Smooth muscle cell (in vitro differentiated cells): ENCODE data around the gene DIDO1. TPM values are rescaled to one million over a fixed set of nuclear protein-coding genes. Genes with fewer than 3 reads are reported as not detected.

Source experiments
- DNase-seq: peaks from one replicate; lab custom pipeline; 2025; ENCODE audit not compliant: unreplicated experiment; lab: John Stamatoyannopoulos, UW
- H2AFZ ChIP-seq: fragments of 200-600 bp; sonication (generic); 2 replicates; pipeline ENCODE4 v1.6.0; 2016; ENCODE audit warnings: antibody characterized with exemption, low read depth, mild to moderate bottlenecking
- H3F3A ChIP-seq: fragments of 200-600 bp; sonication (generic); 2 replicates; pipeline ENCODE4 v1.6.0; 2017; ENCODE audit warnings: antibody characterized with exemption, low read depth
- H3K27ac ChIP-seq: fragments of 200-600 bp; sonication (generic); 2 replicates; pipeline ENCODE4 v1.5.1; 2016; ENCODE audit warnings: low read depth, mild to moderate bottlenecking
- H3K27me3 ChIP-seq: fragments of 200-600 bp; sonication (generic); 2 replicates; pipeline ENCODE4 v1.6.1; 2016; ENCODE audit warnings: low read depth, mild to moderate bottlenecking
- H3K36me3 ChIP-seq: fragments of 200-600 bp; sonication (generic); 2 replicates; pipeline ENCODE4 v1.5.1; 2016; ENCODE audit warnings: low read depth
- H3K4me1 ChIP-seq: fragments of 200-600 bp; sonication (generic); 2 replicates; pipeline ENCODE4 v1.5.1; 2016; ENCODE audit warnings: low read depth
- H3K4me2 ChIP-seq: fragments of 200-600 bp; sonication (generic); 2 replicates; pipeline ENCODE4 v1.6.0; 2016; ENCODE audit warnings: mild to moderate bottlenecking
- H3K4me3 ChIP-seq: fragments of 200-600 bp; sonication (generic); 2 replicates; pipeline ENCODE4 v1.5.1; 2016; ENCODE audit warnings: mild to moderate bottlenecking
- H3K79me2 ChIP-seq: fragments of 200-600 bp; sonication (generic); 2 replicates; pipeline ENCODE4 v1.6.0; 2016; ENCODE audit warnings: low read depth, mild to moderate bottlenecking
- H3K9ac ChIP-seq: fragments of 200-600 bp; sonication (generic); 2 replicates; pipeline ENCODE4 v1.6.0; 2016; ENCODE audit warnings: low read depth
- H3K9me3 ChIP-seq: fragments of 200-600 bp; sonication (generic); replicated peaks from 2 replicates; pipeline ENCODE4 v1.5.1; 2016; ENCODE audit warnings: low read depth
- H4K20me1 ChIP-seq: fragments of 200-600 bp; sonication (generic); 2 replicates; pipeline ENCODE4 v1.6.0; 2016; ENCODE audit warnings: low read depth
- WGBS: methylation state at CpG from one replicate; pipeline ENCODE4 v1.1.7; 2016; ENCODE audit warnings: low lambda C conversion rate; 5-methylcytosine and 5-hydroxymethylcytosine counted together
- polyA plus RNA-seq: library from polyadenylated mRNA; unstranded; fragments of >200 nt; fragmentation: Nextera tagmentation; extraction: Ambion mirVana; gene quantifications from 2 replicates; pipeline ENCODE4 v1.2.1, GENCODE V29; 2016
- total RNA-seq: library from RNA; depleted of rRNA; stranded (reverse); fragments of >200 nt; gene quantifications from 2 replicates; pipeline ENCODE4 v1.2.3, GENCODE V29; 2014
- TF ChIP-seq, protein P1 (sequence below): fragments of 200-600 bp; sonication (generic); IDR thresholded peaks from 2 replicates; pipeline ENCODE4 v1.5.1; 2017; ENCODE audit warnings: borderline replicate concordance, mild to moderate bottlenecking, antibody characterized with exemption; ENCODE audit not compliant: insufficient read depth, poor library complexity, severe bottlenecking

The DIDO1 gene
- total and polyA plus RNA-seq, 2 experiments from 2014 or later: 16.0 to 25.8 TPM

DNA sequence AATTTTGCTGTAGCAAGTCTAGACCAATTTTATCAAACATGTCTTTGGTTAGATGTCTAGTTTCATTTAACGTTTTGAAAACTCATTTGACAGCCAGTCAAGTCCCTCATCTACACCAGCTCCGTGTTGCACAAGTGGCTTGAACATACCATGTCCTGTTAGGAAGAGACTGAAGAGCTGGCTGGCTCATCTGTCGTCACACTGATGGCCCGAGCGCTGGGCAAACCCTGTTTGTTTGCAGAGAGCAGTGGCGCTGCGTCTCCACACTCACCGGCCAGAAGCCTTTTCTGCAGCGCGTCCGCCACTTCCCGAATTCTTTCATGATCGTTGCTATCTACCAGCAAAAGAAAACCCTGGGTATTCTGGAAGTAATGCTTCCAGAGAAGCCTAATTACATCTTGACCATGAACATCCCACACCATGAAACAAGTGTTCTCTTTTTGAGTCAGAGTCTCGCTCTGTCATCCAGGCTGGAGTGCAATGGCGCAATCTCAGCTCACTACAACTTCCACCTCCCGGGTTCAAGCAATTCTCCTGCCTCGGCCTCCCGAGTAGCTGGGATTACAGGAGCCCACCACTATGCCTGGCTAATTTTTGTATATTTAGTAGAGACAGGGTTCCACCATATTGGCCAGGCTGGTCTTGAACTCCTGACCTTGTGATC, 54.0 kb downstream of the DIDO1 start:
- peaks cover 8% of the 10 kb centered on the region for H3K4me1 ChIP-seq
- H3K9ac ChIP-seq: no peak overlapping the region
- H3K36me3 ChIP-seq: no peaks in the 10 kb centered on the region
- peaks cover 16% of the 10 kb centered on the region for H3F3A ChIP-seq
- WGBS: 87% methylated on average over 18 of the region's 18 CpGs
- H3K4me2 ChIP-seq: no peak overlapping the region
- no peak for DNase-seq
- no peaks in the 10 kb centered on the region for H3K79me2 ChIP-seq
- H3K27ac ChIP-seq: no peak overlapping the region
- no peaks in the 10 kb centered on the region for H4K20me1 ChIP-seq
- H2AFZ ChIP-seq: no peak overlapping the region
- H3K9me3 ChIP-seq: no peaks in the 10 kb centered on the region
- no peaks in the 10 kb centered on the region for H3K27me3 ChIP-seq
- no peak overlapping the region for H3K4me3 ChIP-seq
- TF ChIP-seq, protein P1, sequence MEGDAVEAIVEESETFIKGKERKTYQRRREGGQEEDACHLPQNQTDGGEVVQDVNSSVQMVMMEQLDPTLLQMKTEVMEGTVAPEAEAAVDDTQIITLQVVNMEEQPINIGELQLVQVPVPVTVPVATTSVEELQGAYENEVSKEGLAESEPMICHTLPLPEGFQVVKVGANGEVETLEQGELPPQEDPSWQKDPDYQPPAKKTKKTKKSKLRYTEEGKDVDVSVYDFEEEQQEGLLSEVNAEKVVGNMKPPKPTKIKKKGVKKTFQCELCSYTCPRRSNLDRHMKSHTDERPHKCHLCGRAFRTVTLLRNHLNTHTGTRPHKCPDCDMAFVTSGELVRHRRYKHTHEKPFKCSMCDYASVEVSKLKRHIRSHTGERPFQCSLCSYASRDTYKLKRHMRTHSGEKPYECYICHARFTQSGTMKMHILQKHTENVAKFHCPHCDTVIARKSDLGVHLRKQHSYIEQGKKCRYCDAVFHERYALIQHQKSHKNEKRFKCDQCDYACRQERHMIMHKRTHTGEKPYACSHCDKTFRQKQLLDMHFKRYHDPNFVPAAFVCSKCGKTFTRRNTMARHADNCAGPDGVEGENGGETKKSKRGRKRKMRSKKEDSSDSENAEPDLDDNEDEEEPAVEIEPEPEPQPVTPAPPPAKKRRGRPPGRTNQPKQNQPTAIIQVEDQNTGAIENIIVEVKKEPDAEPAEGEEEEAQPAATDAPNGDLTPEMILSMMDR: no peak

GRCh38 chr20:62864207-62864606, 62.1 kb downstream of the DIDO1 start:
- H3K9ac ChIP-seq: no peak overlapping the region
- no peak overlapping the region for H3K4me2 ChIP-seq
- no peaks in the 10 kb centered on the region for H3K9me3 ChIP-seq
- no peaks in the 10 kb centered on the region for H3K36me3 ChIP-seq
- no peaks in the 10 kb centered on the region for H3K27me3 ChIP-seq
- H3K4me1 ChIP-seq: peaks cover 15% of the 10 kb centered on the region
- H4K20me1 ChIP-seq: peaks cover 9% of the 10 kb centered on the region
- DNase-seq: no peak
- no peaks in the 10 kb centered on the region for H3F3A ChIP-seq
- no peak overlapping the region for H2AFZ ChIP-seq
- H3K4me3 ChIP-seq: no peak overlapping the region
- TF ChIP-seq, protein P1: no peak
- no peak overlapping the region for H3K27ac ChIP-seq
- WGBS: 97% methylated on average over 7 of the region's 7 CpGs
- peaks cover 9% of the 10 kb centered on the region for H3K79me2 ChIP-seq

- TF ChIP-seq, protein P1: no peak
- Histone ChIP-seq H3K36me3 (no peaks in the 10 kb centered on the region), H3K9ac (peak within 1 kb of the TSS; percentile 53), H3K27ac (peak within 1 kb of the TSS; percentile 94), H3K9me3 (no peaks in the 10 kb centered on the region), H2AFZ (no peak within 1 kb of the TSS), H3K4me2 (peak within 1 kb of the TSS; percentile 80), H3K27me3 (no peaks in the 10 kb centered on the region), H3K4me3 (peak within 1 kb of the TSS; percentile 46), H3F3A (no peaks in the 10 kb centered on the region), H3K4me1 (peaks cover 15% of the 10 kb centered on the region), H4K20me1 (peaks cover 23% of the 10 kb centered on the region), H3K79me2 (peaks cover 18% of the 10 kb centered on the region)
- DNase-seq: peak; percentile 94
- 15% methylated on average over 38 of the region's 70 CpGs for WGBS
Observed at GRCh38 chr20:62861726-62862336, 64.5 kb downstream of the DIDO1 start, which contains the start of gene TCFL5. TSS of gene TCFL5 (minus strand) at chr20:62861822. CDS start at chr20:62861670, 152 bp downstream.
